AG08395 (cell line): Measurements from ENCODE around the gene KRTAP10-1.
"Not testable (repeated sequence)": the region's sequence is repeated elsewhere in the genome, so short reads cannot be mapped to it uniquely, and the experiment has no call there.

Experiments used
- DNase-seq: peaks from one replicate; pipeline ENCODE4 v3.0.0; 2012; ENCODE audit warnings: mixed read lengths, low spot score

KRTAP10-1 gene

GRCh38 chr21:44571296-44571695, 31.3 kb upstream of the KRTAP10-1 start:
- DNase-seq = no peak

GRCh38 chr21:44569861-44570517, 30.0 kb upstream of the KRTAP10-1 start:
- DNase-seq = no peak

GRCh38 chr21:44568667-44569556, 28.9 kb upstream of the KRTAP10-1 start:
- no peak for DNase-seq

- DNase-seq = no peak
Measured at GRCh38 chr21:44568261-44568660, 28.3 kb upstream of the KRTAP10-1 start.

- DNase-seq = no peak
Measured at GRCh38 chr21:44567481-44568171, 27.6 kb upstream of the KRTAP10-1 start.

- DNase-seq = no peak
Measured at GRCh38 chr21:44566403-44566802, 26.4 kb upstream of the KRTAP10-1 start.

GRCh38 chr21:44564886-44565598, 25.0 kb upstream of the KRTAP10-1 start:
- no peak for DNase-seq

GRCh38 chr21:44564099-44564498, 24.1 kb upstream of the KRTAP10-1 start:
- DNase-seq = no peak

GRCh38 chr21:44558695-44559094, 18.7 kb upstream of the KRTAP10-1 start, which contains the start of gene KRTAP10-3:
KRTAP10-3 (minus strand) TSS chr21:44558795; CDS start chr21:44558715, 80 bp downstream.
- no peak for DNase-seq

GRCh38 chr21:44558329-44558675, 18.3 kb upstream of the KRTAP10-1 start:
- DNase-seq = not testable (repeated sequence)

- no peak for DNase-seq
Measured at GRCh38 chr21:44557491-44558328, 17.7 kb upstream of the KRTAP10-1 start.

- no peak for DNase-seq
Measured at GRCh38 chr21:44556879-44557278, 16.9 kb upstream of the KRTAP10-1 start.

- no peak for DNase-seq
Measured at GRCh38 chr21:44555200-44555875, 15.3 kb upstream of the KRTAP10-1 start.

GRCh38 chr21:44552681-44553080, 12.7 kb upstream of the KRTAP10-1 start:
- no peak for DNase-seq

- DNase-seq = no peak
Measured at GRCh38 chr21:44552136-44552535, 12.1 kb upstream of the KRTAP10-1 start.

- DNase-seq = no peak
Measured at GRCh38 chr21:44551340-44551961, 11.5 kb upstream of the KRTAP10-1 start, which contains the start of gene KRTAP10-2. KRTAP10-2 (minus strand) TSS chr21:44551505; CDS start chr21:44551458, 47 bp downstream.

- no peak for DNase-seq
Measured at GRCh38 chr21:44550807-44551206, 10.8 kb upstream of the KRTAP10-1 start.

- not testable (repeated sequence) for DNase-seq
Measured at GRCh38 chr21:44550285-44550684, 10.3 kb upstream of the KRTAP10-1 start.

GRCh38 chr21:44549525-44550211, 9.7 kb upstream of the KRTAP10-1 start:
- DNase-seq = no peak
